ENCODE results near the gene ITPR3. TPM values are rescaled to one million over a fixed set of nuclear protein-coding genes. Genes with fewer than 3 reads are reported as not detected.

Gene ITPR3
- total and polyA plus RNA-seq, 2 experiments from 2014 or later = 0.13 to 1.1 TPM

GRCh38 chr6:33634946-33635345 lies 13.8 kb downstream of the ITPR3 start:
- DNase-seq (ENCODE audit: low read depth in 1 of 2, low spot score in 1 of 2) = no peak
- Histone ChIP-seq H3K9me3 (ENCODE audit: low read depth) (no peaks in the 10 kb centered on the region), H3K36me3 (no peaks in the 10 kb centered on the region), H3K4me3 (no peak overlapping the region), H3K4me1 (ENCODE audit: low read depth) (no peaks in the 10 kb centered on the region), H3K27ac (no peak overlapping the region), H3K27me3 (peaks cover 8% of the 10 kb centered on the region)
- no peak for TF ChIP-seq CTCF (IDR thresholded peaks at IDR 0.05; ENCODE audit: low read depth, low read length)

- Histone ChIP-seq H3K27me3 (peaks cover 8% of the 10 kb centered on the region), H3K4me1 (ENCODE audit: low read depth) (no peaks in the 10 kb centered on the region), H3K27ac (no peak overlapping the region), H3K4me3 (no peak overlapping the region), H3K36me3 (no peaks in the 10 kb centered on the region), H3K9me3 (ENCODE audit: low read depth) (no peaks in the 10 kb centered on the region)
- DNase-seq (ENCODE audit: low read depth in 1 of 2, low spot score in 1 of 2) = no peak
- no peak for TF ChIP-seq CTCF (IDR thresholded peaks at IDR 0.05; ENCODE audit: low read depth, low read length)
Observed at GRCh38 chr6:33636655-33637054, 15.5 kb downstream of the ITPR3 start.

DNA sequence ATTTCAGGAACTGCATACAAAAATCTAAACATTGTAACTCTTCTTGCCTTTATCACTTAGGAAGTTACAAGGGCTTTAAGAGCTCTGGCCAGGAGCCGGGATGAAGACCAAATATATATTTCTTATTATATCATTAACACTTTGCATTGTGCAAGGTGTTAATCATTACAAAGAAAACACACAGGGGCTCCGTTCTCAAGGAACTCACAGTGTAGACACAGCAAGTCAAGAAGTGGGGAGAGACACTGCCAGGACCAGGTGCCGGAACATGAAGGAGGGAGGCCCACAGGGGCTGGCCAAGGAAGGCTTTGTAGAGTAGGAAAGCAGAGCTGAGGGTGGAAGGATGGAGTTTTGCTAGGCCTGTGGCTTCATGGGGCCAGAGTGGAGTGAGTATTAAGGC lies 17.4 kb downstream of the ITPR3 start:
- Histone ChIP-seq H3K4me1 (ENCODE audit: low read depth) (no peaks in the 10 kb centered on the region), H3K27ac (no peak overlapping the region), H3K4me3 (no peak overlapping the region), H3K27me3 (peaks cover 3% of the 10 kb centered on the region), H3K36me3 (no peaks in the 10 kb centered on the region), H3K9me3 (ENCODE audit: low read depth) (no peaks in the 10 kb centered on the region)
- no peak for TF ChIP-seq CTCF (IDR thresholded peaks at IDR 0.05; ENCODE audit: low read depth, low read length)
- no peak for DNase-seq (ENCODE audit: low read depth in 1 of 2, low spot score in 1 of 2)

DNA sequence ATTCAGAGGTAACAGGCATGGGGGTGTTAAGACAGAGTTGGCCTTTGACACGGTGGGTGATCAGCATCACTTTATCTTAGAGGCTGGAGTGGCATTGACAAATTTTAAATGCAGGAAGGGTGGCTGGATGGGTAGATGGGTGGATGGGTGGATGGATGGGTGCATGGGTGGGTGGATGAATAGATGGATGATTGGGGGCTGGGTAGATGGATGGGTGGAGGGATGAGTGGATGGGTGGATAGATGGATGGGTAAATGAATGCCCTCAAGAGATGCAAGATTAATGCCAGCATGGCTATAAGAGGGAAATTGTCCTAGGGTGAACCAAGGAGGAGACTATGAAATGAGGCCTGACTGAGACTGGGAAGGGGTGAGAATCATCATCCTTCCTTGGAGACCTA lies 18.4 kb downstream of the ITPR3 start:
- no peak for TF ChIP-seq CTCF (IDR thresholded peaks at IDR 0.05; ENCODE audit: low read depth, low read length)
- Histone ChIP-seq H3K9me3 (ENCODE audit: low read depth) (no peaks in the 10 kb centered on the region), H3K4me1 (ENCODE audit: low read depth) (no peaks in the 10 kb centered on the region), H3K36me3 (no peaks in the 10 kb centered on the region), H3K27me3 (peaks cover 3% of the 10 kb centered on the region), H3K27ac (no peak overlapping the region), H3K4me3 (no peak overlapping the region)
- no peak for DNase-seq (ENCODE audit: low read depth in 1 of 2, low spot score in 1 of 2)

GRCh38 chr6:33640361-33640760 lies 19.2 kb downstream of the ITPR3 start:
- H3K36me3 ChIP-seq = no peaks in the 10 kb centered on the region
- H3K27ac ChIP-seq = no peak overlapping the region
- H3K9me3 ChIP-seq (ENCODE audit: low read depth) = no peaks in the 10 kb centered on the region
- H3K27me3 ChIP-seq = no peaks in the 10 kb centered on the region
- H3K4me1 ChIP-seq (ENCODE audit: low read depth) = no peaks in the 10 kb centered on the region
- no peak for DNase-seq (ENCODE audit: low read depth in 1 of 2, low spot score in 1 of 2)
- TF ChIP-seq CTCF (IDR thresholded peaks at IDR 0.05; ENCODE audit: low read depth, low read length) = no peak
- no peak overlapping the region for H3K4me3 ChIP-seq

DNA sequence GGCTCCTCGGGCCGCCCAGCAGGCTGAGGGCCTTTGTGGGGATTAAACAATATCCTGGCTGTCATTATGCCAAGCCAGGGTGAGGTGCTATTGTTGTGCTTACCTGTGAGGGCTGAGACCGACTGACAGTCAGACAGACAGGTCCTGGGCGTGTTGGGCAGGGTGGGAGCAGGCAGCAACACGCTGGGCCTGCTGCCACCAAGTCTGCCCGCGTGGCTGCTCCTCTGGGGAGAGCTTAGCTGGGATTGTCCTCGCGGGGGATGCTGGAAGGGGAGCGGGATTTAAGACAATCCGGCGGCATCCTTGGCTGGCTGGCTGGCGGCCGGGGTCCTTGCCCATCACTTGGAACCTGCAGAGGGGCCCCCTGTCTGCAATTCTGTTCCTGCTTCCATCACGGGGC lies 20.0 kb downstream of the ITPR3 start:
- Histone ChIP-seq H3K36me3 (no peaks in the 10 kb centered on the region), H3K27ac (no peak overlapping the region), H3K9me3 (ENCODE audit: low read depth) (no peaks in the 10 kb centered on the region), H3K27me3 (no peaks in the 10 kb centered on the region), H3K4me1 (ENCODE audit: low read depth) (no peaks in the 10 kb centered on the region), H3K4me3 (no peak overlapping the region)
- no peak for TF ChIP-seq CTCF (IDR thresholded peaks at IDR 0.05; ENCODE audit: low read depth, low read length)
- no peak for DNase-seq (ENCODE audit: low read depth in 1 of 2, low spot score in 1 of 2)

All from cardiac muscle cell (in vitro differentiated cells and primary cell).